Activated naive CD4-positive, alpha-beta T cell treated with anti-CD3 and anti-CD28 coated beads, Interleukin-2, amount 10 ng/mL, durations not matched to agents 7 days and 5 days (primary cell): ENCODE data around the gene ZNF487.
"Not testable (repeated sequence)": the region's sequence is repeated elsewhere in the genome, so short reads cannot be mapped to it uniquely, and the experiment has no call there.

Experiments used
- CTCF ChIA-PET: fragments of 350-600 bp; sonication (Branson Sonifier 250); formaldehyde crosslinking; loops from one replicate; lab custom pipeline; 2021; ENCODE audit warnings: antibody characterized with exemption; lab: Charles Lee
- DNase-seq: peaks from one replicate; pipeline ENCODE4 v3.0.0-alpha.2; 2020
- H3K27ac Mint-ChIP-seq: one replicate; pipeline ENCODE4 v1.8.0; 2021; ENCODE audit warnings: mild to moderate bottlenecking, moderate library complexity, mixed read lengths
- H3K27me3 Mint-ChIP-seq: one replicate; pipeline ENCODE4 v1.8.0; 2021; ENCODE audit warnings: mild to moderate bottlenecking, mixed read lengths
- H3K36me3 Mint-ChIP-seq: one replicate; pipeline ENCODE4 v1.8.0; 2021; ENCODE audit warnings: mixed read lengths
- H3K4me1 Mint-ChIP-seq: one replicate; pipeline ENCODE4 v1.8.0; 2021; ENCODE audit warnings: mixed read lengths
- H3K4me3 Mint-ChIP-seq: one replicate; pipeline ENCODE4 v1.8.0; 2021; ENCODE audit warnings: mild to moderate bottlenecking, moderate library complexity, mixed read lengths
- H3K9me3 Mint-ChIP-seq: one replicate; pipeline ENCODE4 v1.8.0; 2021; ENCODE audit warnings: mixed read lengths

ZNF487 gene

GRCh38 chr10:43436291-43437140, at the start of gene ZNF487:
ZNF487 (plus strand) TSS chr10:43437111; CDS start chr10:43475814, 38,703 bp downstream.
- Mint-ChIP-seq H3K27me3 (no peaks in the 10 kb centered on the region), H3K4me1 (peaks cover 37% of the 10 kb centered on the region), H3K9me3 (no peaks in the 10 kb centered on the region), H3K4me3 (peak within 1 kb of the TSS; percentile 98), H3K27ac (peak within 1 kb of the TSS; percentile 98), H3K36me3 (peaks cover 12% of the 10 kb centered on the region)
- CTCF ChIA-PET = interaction anchor here (0.6 to 1.2 kb wide), 2 partner anchors 20 to 101 kb away, joined by 3 read pairs; no protein-coding TSS in a partner anchor
- DNase-seq = peak; percentile 91

- Mint-ChIP-seq H3K27ac (no peak overlapping the region), H3K36me3 (peaks cover 73% of the 10 kb centered on the region), H3K4me1 (peaks cover 67% of the 10 kb centered on the region), H3K4me3 (no peak overlapping the region), H3K27me3 (no peaks in the 10 kb centered on the region), H3K9me3 (no peaks in the 10 kb centered on the region)
- DNase-seq = no peak
- CTCF ChIA-PET = no interaction called here
Measured at GRCh38 chr10:43387678-43388032, 49.3 kb upstream of the ZNF487 start.

GRCh38 chr10:43389867-43390266, 47.0 kb upstream of the ZNF487 start:
- CTCF ChIA-PET = interaction anchor here (1.3 to 2.3 kb wide), 4 partner anchors 9 to 71 kb away, joined by 3 to 13 read pairs (median 4); no protein-coding TSS in a partner anchor
- Mint-ChIP-seq H3K27me3 (no peaks in the 10 kb centered on the region), H3K27ac (peak overlapping the region; percentile 39), H3K4me3 (no peak overlapping the region), H3K9me3 (no peaks in the 10 kb centered on the region), H3K4me1 (peaks cover 86% of the 10 kb centered on the region), H3K36me3 (peaks cover 86% of the 10 kb centered on the region)
- DNase-seq = no peak

- Mint-ChIP-seq H3K27me3 (no peaks in the 10 kb centered on the region), H3K4me1 (peaks cover 90% of the 10 kb centered on the region), H3K9me3 (no peaks in the 10 kb centered on the region), H3K36me3 (peaks cover 88% of the 10 kb centered on the region), H3K27ac (peak overlapping the region; percentile 20), H3K4me3 (no peak overlapping the region)
- CTCF ChIA-PET = interaction anchor here (1.0 to 2.3 kb wide), 5 partner anchors 10 to 71 kb away, joined by 3 to 13 read pairs (median 5); no protein-coding TSS in a partner anchor
- DNase-seq = no peak
Measured at GRCh38 chr10:43390333-43390732, 46.6 kb upstream of the ZNF487 start.

GRCh38 chr10:43390759-43391158, 46.2 kb upstream of the ZNF487 start:
- peaks cover 88% of the 10 kb centered on the region for H3K36me3 Mint-ChIP-seq
- no peak overlapping the region for H3K4me3 Mint-ChIP-seq
- H3K27ac Mint-ChIP-seq = peak overlapping the region; percentile 20
- peaks cover 90% of the 10 kb centered on the region for H3K4me1 Mint-ChIP-seq
- CTCF ChIA-PET = interaction anchor here (1.0 to 2.3 kb wide), 5 partner anchors 10 to 70 kb away, joined by 3 to 13 read pairs (median 5); no protein-coding TSS in a partner anchor
- H3K27me3 Mint-ChIP-seq = no peaks in the 10 kb centered on the region
- DNase-seq = peak; percentile 40
- no peaks in the 10 kb centered on the region for H3K9me3 Mint-ChIP-seq

GRCh38 chr10:43391496-43391895, 45.4 kb upstream of the ZNF487 start:
- H3K4me1 Mint-ChIP-seq = peaks cover 88% of the 10 kb centered on the region
- no peak for DNase-seq
- H3K9me3 Mint-ChIP-seq = no peaks in the 10 kb centered on the region
- peaks cover 93% of the 10 kb centered on the region for H3K36me3 Mint-ChIP-seq
- peak overlapping the region; percentile 20 for H3K27ac Mint-ChIP-seq
- no peak overlapping the region for H3K4me3 Mint-ChIP-seq
- CTCF ChIA-PET = interaction anchor here (1.5 kb wide), 1 partner anchor 16 kb away, joined by 5 read pairs; no protein-coding TSS in a partner anchor
- no peaks in the 10 kb centered on the region for H3K27me3 Mint-ChIP-seq

- no peak overlapping the region for H3K4me3 Mint-ChIP-seq
- H3K27ac Mint-ChIP-seq = peak overlapping the region; percentile 67
- H3K36me3 Mint-ChIP-seq = peaks cover 86% of the 10 kb centered on the region
- no peaks in the 10 kb centered on the region for H3K9me3 Mint-ChIP-seq
- CTCF ChIA-PET = no interaction called here
- peaks cover 78% of the 10 kb centered on the region for H3K4me1 Mint-ChIP-seq
- H3K27me3 Mint-ChIP-seq = no peaks in the 10 kb centered on the region
- DNase-seq = no peak
Measured at GRCh38 chr10:43392748-43393147, 44.2 kb upstream of the ZNF487 start.

GRCh38 chr10:43393186-43393585, 43.7 kb upstream of the ZNF487 start:
- not testable (repeated sequence) for H3K9me3 Mint-ChIP-seq, H3K4me3 Mint-ChIP-seq, DNase-seq, H3K27me3 Mint-ChIP-seq
- H3K36me3 Mint-ChIP-seq = peaks cover 83% of the 10 kb centered on the region
- H3K27ac Mint-ChIP-seq = peak overlapping the region; percentile 67
- H3K4me1 Mint-ChIP-seq = peaks cover 78% of the 10 kb centered on the region
- CTCF ChIA-PET = interaction anchor here (1.0 kb wide), 1 partner anchor 100 kb away, joined by 3 read pairs; no protein-coding TSS in a partner anchor

DNA sequence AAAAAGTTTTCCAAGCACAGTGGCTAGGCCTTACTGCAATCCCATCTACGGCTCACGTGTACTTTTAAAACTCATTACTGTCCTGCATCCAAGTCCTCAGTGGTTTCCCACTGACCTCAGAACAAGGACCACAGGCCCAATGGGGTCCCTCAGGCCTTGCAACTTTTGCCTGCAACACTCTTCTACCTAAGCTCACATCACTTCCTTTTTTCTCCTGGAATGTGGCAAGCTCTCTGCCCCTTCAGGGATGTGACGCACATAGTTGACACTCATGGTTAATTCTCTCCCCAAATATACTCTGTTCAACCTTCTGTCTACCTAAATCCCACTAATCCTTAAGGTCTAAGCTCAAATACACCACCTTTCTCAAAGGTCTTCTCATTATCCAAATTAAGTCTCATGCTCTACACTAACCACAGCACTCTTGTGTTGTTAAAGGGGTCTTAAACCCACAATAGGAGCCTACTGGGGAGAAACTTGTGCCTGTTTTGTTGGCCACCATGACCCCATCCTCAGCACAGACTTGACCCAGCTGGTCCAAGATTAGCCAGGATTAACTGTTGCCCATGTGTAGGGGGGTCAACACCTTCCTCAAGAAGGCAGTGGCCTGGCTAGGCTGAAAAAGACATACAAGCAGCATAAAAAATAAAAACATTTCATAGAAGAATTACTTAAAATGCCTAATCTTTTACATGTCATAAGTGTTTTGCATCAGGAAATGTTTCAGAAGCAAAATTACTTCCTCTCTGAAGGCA, 43.1 kb upstream of the ZNF487 start:
- Mint-ChIP-seq H3K27ac (peak overlapping the region; percentile 1), H3K9me3 (no peaks in the 10 kb centered on the region), H3K27me3 (no peaks in the 10 kb centered on the region), H3K4me1 (peaks cover 76% of the 10 kb centered on the region), H3K36me3 (peaks cover 80% of the 10 kb centered on the region), H3K4me3 (peak overlapping the region; percentile 90)
- CTCF ChIA-PET = interaction anchor here (1.0 kb wide), 1 partner anchor 101 kb away, joined by 3 read pairs; no protein-coding TSS in a partner anchor
- no peak for DNase-seq

- DNase-seq = no peak
- Mint-ChIP-seq H3K27ac (peak overlapping the region; percentile 93), H3K9me3 (no peaks in the 10 kb centered on the region), H3K36me3 (peaks cover 79% of the 10 kb centered on the region), H3K4me3 (peak overlapping the region; percentile 90), H3K27me3 (no peaks in the 10 kb centered on the region), H3K4me1 (peaks cover 78% of the 10 kb centered on the region)
- CTCF ChIA-PET = interaction anchor here (0.8 kb wide), 1 partner anchor 9 kb away, joined by 3 read pairs; no protein-coding TSS in a partner anchor
Measured at GRCh38 chr10:43394868-43395267, 42.0 kb upstream of the ZNF487 start.

DNA sequence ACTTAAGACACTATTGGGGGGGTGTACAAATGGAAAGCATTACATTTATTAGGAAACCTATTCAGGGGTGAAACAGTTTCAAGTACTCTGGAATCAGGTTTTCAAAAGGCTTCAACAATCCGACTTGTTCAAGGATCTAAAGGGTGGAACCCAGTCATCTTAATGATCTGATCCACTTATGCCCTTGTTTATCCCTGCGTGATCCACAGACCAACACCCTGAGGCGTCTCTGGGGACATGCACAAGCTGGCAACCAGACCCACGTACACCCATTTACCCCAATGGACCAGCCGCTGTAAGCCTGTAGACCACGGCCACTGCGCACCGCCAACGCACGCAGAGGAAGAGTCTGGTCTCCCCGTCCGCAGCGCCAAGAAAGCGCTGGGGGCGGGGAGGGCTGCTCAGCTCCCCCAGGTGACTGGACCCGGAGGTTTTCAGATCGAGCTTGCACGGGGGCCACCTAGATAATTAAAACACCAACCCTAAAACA, 41.3 kb upstream of the ZNF487 start:
- Mint-ChIP-seq H3K9me3 (no peaks in the 10 kb centered on the region), H3K4me1 (peaks cover 78% of the 10 kb centered on the region), H3K27ac (peak overlapping the region; percentile 93), H3K4me3 (peak overlapping the region; percentile 90), H3K27me3 (no peaks in the 10 kb centered on the region), H3K36me3 (peaks cover 77% of the 10 kb centered on the region)
- DNase-seq = peak; percentile 45
- CTCF ChIA-PET = no interaction called here

GRCh38 chr10:43396061-43396927, 40.6 kb upstream of the ZNF487 start:
- Mint-ChIP-seq H3K27ac (peak overlapping the region; percentile 93), H3K36me3 (peaks cover 76% of the 10 kb centered on the region), H3K27me3 (no peaks in the 10 kb centered on the region), H3K4me3 (peak overlapping the region; percentile 90), H3K4me1 (peaks cover 78% of the 10 kb centered on the region), H3K9me3 (no peaks in the 10 kb centered on the region)
- peak; percentile 85 for DNase-seq
- CTCF ChIA-PET = interaction anchor here (0.6 kb wide), 1 partner anchor 17 kb away, joined by 3 read pairs; no protein-coding TSS in a partner anchor
